ENCODE data around the gene GPC5. TPM values are rescaled to one million over a fixed set of nuclear protein-coding genes. Genes with fewer than 3 reads are reported as not detected.

GPC5 gene
- total RNA-seq, 4 donors from 2014 or later = 0.24 to 30.8 (median 1.8) TPM; not detected in 1

- TF ChIP-seq, protein P1, sequence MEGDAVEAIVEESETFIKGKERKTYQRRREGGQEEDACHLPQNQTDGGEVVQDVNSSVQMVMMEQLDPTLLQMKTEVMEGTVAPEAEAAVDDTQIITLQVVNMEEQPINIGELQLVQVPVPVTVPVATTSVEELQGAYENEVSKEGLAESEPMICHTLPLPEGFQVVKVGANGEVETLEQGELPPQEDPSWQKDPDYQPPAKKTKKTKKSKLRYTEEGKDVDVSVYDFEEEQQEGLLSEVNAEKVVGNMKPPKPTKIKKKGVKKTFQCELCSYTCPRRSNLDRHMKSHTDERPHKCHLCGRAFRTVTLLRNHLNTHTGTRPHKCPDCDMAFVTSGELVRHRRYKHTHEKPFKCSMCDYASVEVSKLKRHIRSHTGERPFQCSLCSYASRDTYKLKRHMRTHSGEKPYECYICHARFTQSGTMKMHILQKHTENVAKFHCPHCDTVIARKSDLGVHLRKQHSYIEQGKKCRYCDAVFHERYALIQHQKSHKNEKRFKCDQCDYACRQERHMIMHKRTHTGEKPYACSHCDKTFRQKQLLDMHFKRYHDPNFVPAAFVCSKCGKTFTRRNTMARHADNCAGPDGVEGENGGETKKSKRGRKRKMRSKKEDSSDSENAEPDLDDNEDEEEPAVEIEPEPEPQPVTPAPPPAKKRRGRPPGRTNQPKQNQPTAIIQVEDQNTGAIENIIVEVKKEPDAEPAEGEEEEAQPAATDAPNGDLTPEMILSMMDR (IDR thresholded peaks at IDR 0.05) = no peak
- TF ChIP-seq POLR2A (IDR thresholded peaks at IDR 0.05) = no peak
- Histone ChIP-seq H3K27me3 (no peaks in the 10 kb centered on the region), H3K4me1 (no peaks in the 10 kb centered on the region), H3K36me3 (no peaks in the 10 kb centered on the region), H3K27ac (no peak overlapping the region), H3K4me3 (no peak overlapping the region), H3K9me3 (no peaks in the 10 kb centered on the region)
- intact Hi-C loops (cut with DNase I; ENCODE audit: low total_unique reads) = no loop called here
- no peak for DNase-seq
Measured at GRCh38 chr13:92566767-92567166, 1168.3 kb downstream of the GPC5 start.

- H3K36me3 ChIP-seq = no peaks in the 10 kb centered on the region
- no peaks in the 10 kb centered on the region for H3K4me1 ChIP-seq
- no peak for TF ChIP-seq POLR2A (IDR thresholded peaks at IDR 0.05)
- TF ChIP-seq, protein P1 (IDR thresholded peaks at IDR 0.05) = no peak
- no peak overlapping the region for H3K4me3 ChIP-seq
- no peaks in the 10 kb centered on the region for H3K9me3 ChIP-seq
- H3K27ac ChIP-seq = no peak overlapping the region
- DNase-seq = no peak
- intact Hi-C loops (cut with DNase I; ENCODE audit: low total_unique reads) = no loop called here
- H3K27me3 ChIP-seq = no peaks in the 10 kb centered on the region
Measured at GRCh38 chr13:92572190-92572589, 1173.8 kb downstream of the GPC5 start.

DNA sequence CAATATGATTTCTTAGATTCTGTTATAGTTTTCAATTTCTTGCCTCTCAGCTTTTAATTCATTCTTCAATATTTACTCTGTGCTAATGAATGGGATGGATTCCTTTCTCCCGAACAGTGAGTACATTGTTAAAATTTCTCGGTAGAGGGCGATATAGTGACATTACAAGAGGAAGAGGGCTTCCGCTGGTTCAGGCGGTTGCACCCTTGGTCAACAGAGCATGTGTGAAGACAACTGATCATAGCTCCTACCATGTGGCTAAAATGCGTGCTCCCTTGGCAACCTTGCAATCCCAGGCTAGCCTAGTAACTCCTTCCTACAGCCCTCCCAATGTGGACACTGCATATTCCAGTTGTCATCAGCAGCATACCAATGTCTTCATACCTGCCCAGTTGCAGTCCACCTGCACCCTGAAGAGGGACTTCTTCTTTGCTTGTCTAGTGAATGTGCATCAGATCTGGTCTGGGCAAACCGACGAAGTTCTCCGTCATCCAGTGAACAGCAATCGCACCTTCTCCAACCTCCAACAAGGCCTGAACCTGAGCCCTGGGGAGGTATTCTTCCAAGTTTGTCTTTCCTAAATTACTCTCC, 1175.1 kb downstream of the GPC5 start:
- H3K4me1 ChIP-seq = no peaks in the 10 kb centered on the region
- TF ChIP-seq, protein P1 (IDR thresholded peaks at IDR 0.05) = no peak
- no peak for TF ChIP-seq POLR2A (IDR thresholded peaks at IDR 0.05)
- no peak overlapping the region for H3K27ac ChIP-seq
- intact Hi-C loops (cut with DNase I; ENCODE audit: low total_unique reads) = no loop called here
- no peaks in the 10 kb centered on the region for H3K27me3 ChIP-seq
- DNase-seq = no peak
- no peak overlapping the region for H3K4me3 ChIP-seq
- H3K36me3 ChIP-seq = no peaks in the 10 kb centered on the region
- H3K9me3 ChIP-seq = no peaks in the 10 kb centered on the region

- H3K4me3 ChIP-seq = no peak overlapping the region
- no peak overlapping the region for H3K27ac ChIP-seq
- TF ChIP-seq, protein P1 (IDR thresholded peaks at IDR 0.05) = no peak
- no peak for TF ChIP-seq POLR2A (IDR thresholded peaks at IDR 0.05)
- no peaks in the 10 kb centered on the region for H3K36me3 ChIP-seq
- H3K4me1 ChIP-seq = no peaks in the 10 kb centered on the region
- H3K9me3 ChIP-seq = no peaks in the 10 kb centered on the region
- DNase-seq = no peak
- intact Hi-C loops (cut with DNase I; ENCODE audit: low total_unique reads) = no loop called here
- no peaks in the 10 kb centered on the region for H3K27me3 ChIP-seq
Measured at GRCh38 chr13:92574499-92574898, 1176.1 kb downstream of the GPC5 start.

- intact Hi-C loops (cut with DNase I; ENCODE audit: low total_unique reads) = no loop called here
- DNase-seq = no peak
- Histone ChIP-seq H3K27ac (no peak overlapping the region), H3K27me3 (no peaks in the 10 kb centered on the region), H3K4me3 (no peak overlapping the region), H3K4me1 (no peaks in the 10 kb centered on the region), H3K36me3 (no peaks in the 10 kb centered on the region), H3K9me3 (no peaks in the 10 kb centered on the region)
- TF ChIP-seq POLR2A (IDR thresholded peaks at IDR 0.05) = no peak
- TF ChIP-seq, protein P1 (IDR thresholded peaks at IDR 0.05) = no peak
Measured at GRCh38 chr13:92575777-92576176, 1177.4 kb downstream of the GPC5 start.

Measured in uterus (tissue), 4 donors.